Lower lobe of right lung (tissue), 2 donors: ENCODE results near the gene TAF5. TPM values are rescaled to one million over a fixed set of nuclear protein-coding genes. Genes with fewer than 3 reads are reported as not detected.

ENCODE experiments used
- ATAC-seq, 2 donors: fragments of 200-7000 bp; cut with Tn5 transposase; one replicate each; pipeline ENCODE4 v1.9.1; 2020 to 2022; ENCODE audit warnings: mild to moderate bottlenecking in 2 of 2, moderate library complexity in 2 of 2
- DNase-seq: peaks from one replicate; pipeline ENCODE4 v3.0.0-alpha.2; 2020
- H3K27ac ChIP-seq: fragments of 200-600 bp; one replicate; pipeline ENCODE4 v1.8.0; 2022
- H3K27me3 ChIP-seq: fragments of 200-600 bp; one replicate; pipeline ENCODE4 v1.8.0; 2022; ENCODE audit warnings: low read depth
- H3K36me3 ChIP-seq: fragments of 200-600 bp; one replicate; pipeline ENCODE4 v1.8.0; 2022; ENCODE audit warnings: mild to moderate bottlenecking
- H3K4me1 ChIP-seq: fragments of 200-600 bp; one replicate; pipeline ENCODE4 v1.8.0; 2022
- H3K4me3 ChIP-seq: fragments of 200-600 bp; one replicate; pipeline ENCODE4 v1.8.0; 2022; ENCODE audit warnings: mild to moderate bottlenecking
- H3K9me3 ChIP-seq: fragments of 200-600 bp; one replicate; pipeline ENCODE4 v1.8.0; 2022
- intact Hi-C: fragments of 100-400 bp; cut with DNase I; formaldehyde crosslinking; loops from one replicate; pipeline ENCODE4 v1.11.0; 2022
- microRNA-seq: library from miRNA; unstranded; fragments of <30 nt; microRNA quantifications from one replicate; pipeline ENCODE4 v1.2.0, GENCODE V29; 2020; ENCODE audit warnings: borderline number of aligned reads
- total RNA-seq: library from RNA; stranded (reverse); fragmentation: NEBNext Ultra II Directional; extraction: Animal tissue kit (Norgen Biotek cat#: 25700); gene quantifications from one replicate; pipeline ENCODE4 v1.2.1, GENCODE V29; 2021
- TF ChIP-seq, protein P1 (sequence below): fragments of 200-600 bp; IDR thresholded peaks from one replicate; pipeline ENCODE4 v1.8.0; 2022; ENCODE audit warnings: antibody characterized with exemption, mild to moderate bottlenecking
- donor health status: DM: no; HTN: yes; CAD: no; lungs with severe emphysema.

TAF5 gene
- total RNA-seq, 1 donor from 2014 or later, result 4.8 TPM

DNA sequence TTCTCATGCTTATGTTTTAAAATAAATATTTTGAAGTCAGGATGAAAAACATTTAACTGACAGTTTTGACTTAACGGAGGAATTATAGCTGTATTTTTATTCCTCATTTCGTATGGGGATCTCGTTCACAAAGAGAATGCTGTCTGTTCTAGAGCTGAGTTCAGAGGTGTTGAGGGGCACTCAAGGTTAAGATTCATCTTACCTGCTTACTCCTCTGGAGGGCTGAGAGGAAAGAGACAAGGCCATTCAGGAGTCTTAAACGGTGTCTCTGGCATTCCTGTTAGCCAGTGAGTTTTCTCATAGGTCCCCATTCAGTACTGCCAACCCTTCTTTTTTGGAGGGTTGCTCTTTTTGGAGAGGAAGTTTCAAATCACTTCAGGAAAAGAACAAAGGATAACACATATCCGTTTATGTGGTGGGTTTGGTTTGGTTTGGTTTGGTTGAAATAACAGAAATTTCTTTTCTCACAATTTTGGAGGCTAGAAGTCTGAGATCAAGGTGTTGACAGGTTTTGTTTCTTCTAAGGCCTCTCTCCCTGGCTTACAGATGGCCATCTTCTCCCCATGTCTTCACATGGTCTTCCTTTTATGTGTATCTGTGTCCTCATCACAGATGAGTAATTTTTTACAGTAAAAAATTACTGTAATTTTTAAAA is 61.3 kb downstream of the TAF5 start:
- no peaks in the 10 kb centered on the region for H3K9me3 ChIP-seq
- TF ChIP-seq, protein P1, sequence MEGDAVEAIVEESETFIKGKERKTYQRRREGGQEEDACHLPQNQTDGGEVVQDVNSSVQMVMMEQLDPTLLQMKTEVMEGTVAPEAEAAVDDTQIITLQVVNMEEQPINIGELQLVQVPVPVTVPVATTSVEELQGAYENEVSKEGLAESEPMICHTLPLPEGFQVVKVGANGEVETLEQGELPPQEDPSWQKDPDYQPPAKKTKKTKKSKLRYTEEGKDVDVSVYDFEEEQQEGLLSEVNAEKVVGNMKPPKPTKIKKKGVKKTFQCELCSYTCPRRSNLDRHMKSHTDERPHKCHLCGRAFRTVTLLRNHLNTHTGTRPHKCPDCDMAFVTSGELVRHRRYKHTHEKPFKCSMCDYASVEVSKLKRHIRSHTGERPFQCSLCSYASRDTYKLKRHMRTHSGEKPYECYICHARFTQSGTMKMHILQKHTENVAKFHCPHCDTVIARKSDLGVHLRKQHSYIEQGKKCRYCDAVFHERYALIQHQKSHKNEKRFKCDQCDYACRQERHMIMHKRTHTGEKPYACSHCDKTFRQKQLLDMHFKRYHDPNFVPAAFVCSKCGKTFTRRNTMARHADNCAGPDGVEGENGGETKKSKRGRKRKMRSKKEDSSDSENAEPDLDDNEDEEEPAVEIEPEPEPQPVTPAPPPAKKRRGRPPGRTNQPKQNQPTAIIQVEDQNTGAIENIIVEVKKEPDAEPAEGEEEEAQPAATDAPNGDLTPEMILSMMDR, result no peak
- H3K4me3 ChIP-seq, result no peak overlapping the region
- no peak overlapping the region for H3K27ac ChIP-seq
- intact Hi-C loops, result no loop called here
- H3K36me3 ChIP-seq, result peaks cover 89% of the 10 kb centered on the region
- no peaks in the 10 kb centered on the region for H3K27me3 ChIP-seq
- H3K4me1 ChIP-seq, result peaks cover 15% of the 10 kb centered on the region
- no peak for ATAC-seq
- no peak for DNase-seq

DNA sequence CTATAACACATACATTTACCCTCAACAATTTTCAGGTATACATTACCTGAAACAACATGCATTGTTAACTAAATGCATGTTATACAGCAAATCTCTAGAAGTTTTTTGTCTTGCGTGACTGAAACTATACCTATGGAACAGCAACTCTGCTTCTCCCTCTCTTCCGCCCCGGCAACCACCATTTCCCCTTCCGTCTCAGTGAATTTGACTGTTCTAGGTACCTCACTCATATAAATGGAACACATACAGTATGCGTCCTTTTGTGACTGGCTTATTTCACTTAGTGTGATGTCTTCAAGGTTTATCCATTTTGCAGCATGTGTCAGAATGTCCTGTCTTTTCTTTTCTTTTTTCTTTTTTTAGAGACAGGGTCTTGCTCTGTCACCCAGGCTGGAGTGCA is 61.9 kb downstream of the TAF5 start:
- ATAC-seq (no peak), DNase-seq (no peak)
- Histone ChIP-seq H3K27ac (no peak overlapping the region), H3K9me3 (no peaks in the 10 kb centered on the region), H3K4me3 (no peak overlapping the region), H3K4me1 (peaks cover 20% of the 10 kb centered on the region), H3K36me3 (peaks cover 89% of the 10 kb centered on the region), H3K27me3 (no peaks in the 10 kb centered on the region)
- intact Hi-C loops, result no loop called here
- TF ChIP-seq, protein P1, result no peak

DNA sequence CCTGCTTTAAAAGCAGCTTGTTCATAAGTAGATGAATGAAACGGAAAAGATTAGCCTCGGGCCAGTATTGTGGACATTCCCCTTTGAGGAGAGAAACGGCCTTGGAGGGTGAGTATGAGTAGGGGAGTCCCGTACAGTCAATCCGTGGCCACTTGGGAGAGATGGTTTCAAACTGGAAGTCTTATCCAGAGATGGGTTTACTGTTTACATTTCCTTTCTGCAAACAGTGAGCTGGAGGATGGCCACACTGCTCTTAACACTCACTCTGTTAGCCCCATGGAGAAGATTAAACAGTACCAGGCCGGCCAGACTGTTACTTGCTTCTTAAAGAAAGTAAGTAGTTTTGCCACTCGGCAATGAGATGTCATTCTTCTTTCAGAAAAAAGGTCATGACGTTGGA is 64.1 kb downstream of the TAF5 start:
- TF ChIP-seq, protein P1, result no peak
- no peak overlapping the region for H3K27ac ChIP-seq
- H3K9me3 ChIP-seq, result no peaks in the 10 kb centered on the region
- peak; percentile 42 to 77 for ATAC-seq
- intact Hi-C loops, result no loop called here
- no peaks in the 10 kb centered on the region for H3K27me3 ChIP-seq
- H3K4me1 ChIP-seq, result peaks cover 20% of the 10 kb centered on the region
- H3K36me3 ChIP-seq, result peaks cover 89% of the 10 kb centered on the region
- no peak overlapping the region for H3K4me3 ChIP-seq
- DNase-seq, result no peak

DNA sequence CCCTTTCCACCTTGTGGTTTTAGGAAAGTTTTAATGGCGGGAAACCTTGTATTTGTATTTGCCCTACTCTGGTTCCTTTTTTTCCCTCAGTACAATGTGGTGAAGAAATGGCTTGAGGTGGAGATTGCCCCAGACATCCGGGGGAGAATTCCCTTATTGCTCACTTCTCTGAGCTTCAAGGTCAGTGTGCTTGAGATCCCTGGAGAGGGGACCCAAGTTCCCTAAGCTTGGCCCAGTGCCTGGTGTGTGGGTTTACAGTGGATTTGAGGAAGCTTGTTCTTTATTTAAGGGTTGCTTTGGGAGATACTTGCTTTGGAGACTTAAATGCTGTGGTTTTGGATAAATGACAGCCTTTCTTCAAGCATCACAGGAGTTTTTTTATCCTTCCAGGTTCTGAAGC is 66.1 kb downstream of the TAF5 start:
- ATAC-seq, result peak; percentile 67 to 75
- DNase-seq, result peak; percentile 83
- intact Hi-C loops, result no loop called here
- Histone ChIP-seq H3K9me3 (no peaks in the 10 kb centered on the region), H3K4me3 (no peak overlapping the region), H3K27me3 (no peaks in the 10 kb centered on the region), H3K4me1 (peaks cover 20% of the 10 kb centered on the region), H3K36me3 (peaks cover 89% of the 10 kb centered on the region), H3K27ac (no peak overlapping the region)
- TF ChIP-seq, protein P1, result no peak

Small RNA genes within 50 kb of the gene (microRNA-seq; reads per million reads assigned to microRNA genes)
- gene MIR1307, result 889 reads per million, percentile 79 among the genes with 10 or more reads in this experiment

Other genes with a start within 250 kb of the TAF5 start
- 105 TPM for gene NT5C2, start 174.7 kb upstream of the TAF5 start, total RNA-seq
- gene RPEL1, start 122.1 kb upstream of the TAF5 start, total RNA-seq, result 0.30 TPM
- not detected for gene INA, start 90.8 kb upstream of the TAF5 start, total RNA-seq
- 6.6 TPM for gene PCGF6, start 16.8 kb upstream of the TAF5 start, total RNA-seq
- gene ATP5MK, start 28.5 kb downstream of the TAF5 start, total RNA-seq, result 221 TPM
- gene PDCD11, start 28.6 kb downstream of the TAF5 start, total RNA-seq, result 21.6 TPM
- 45.0 TPM for gene CALHM2, start 84.4 kb downstream of the TAF5 start, total RNA-seq
- 0.15 TPM for gene CALHM1, start 90.9 kb downstream of the TAF5 start, total RNA-seq
- not detected for gene CALHM3, start 111.3 kb downstream of the TAF5 start, total RNA-seq
- 0.95 TPM for gene NEURL1, start 125.7 kb downstream of the TAF5 start, total RNA-seq